GM12878 (cell line): Measurements from ENCODE around the gene TEX261. TPM values are rescaled to one million over a fixed set of nuclear protein-coding genes. Genes with fewer than 3 reads are reported as not detected.

Source experiments
- ATAC-seq: fragments of 200-7000 bp; cut with Tn5 transposase; 3 replicates; pipeline ENCODE4 v1.9.1; 2020; ENCODE audit warnings: mild to moderate bottlenecking, moderate library complexity
- BruUV-seq: library from RNA; stranded (reverse); fragments of 400-500 nt; replicated peaks from 2 replicates; lab custom pipeline; 2021; lab: Mats Ljungman, UMichigan
- CTCF ChIA-PET: fragments of 300-600 bp; sonication (Branson Sonifier 250); formaldehyde crosslinking; extraction: SDS; loops from one replicate; lab custom pipeline; 2021; ENCODE audit warnings: inconsistent platforms; lab: Yijun Ruan, JAX
- POLR2A ChIA-PET: fragments of 350-600 bp; formaldehyde crosslinking; extraction: SDS; loops from one replicate; lab custom pipeline; 2021; ENCODE audit warnings: inconsistent platforms; lab: Charles Lee
- RAD21 ChIA-PET: fragments of 300-600 bp; sonication (Branson Sonifier 250); formaldehyde crosslinking; loops from one replicate; lab custom pipeline; 2023; ENCODE audit warnings: antibody characterized with exemption; ENCODE audit not compliant: unreplicated experiment; lab: Charles Lee
- SMC1A ChIA-PET: fragments of 300-600 bp; sonication (Branson Sonifier 250); formaldehyde crosslinking; loops from one replicate; lab custom pipeline; 2023; ENCODE audit not compliant: unreplicated experiment, uncharacterized antibody; lab: Charles Lee
- DNase-seq: peaks from one replicate; pipeline ENCODE4 v3.0.0-alpha.2; 2011; ENCODE audit warnings: low read depth, low spot score
- FAIRE-seq: peaks from 3 replicates; lab custom pipeline; 2011; peaks lifted over from hg19 to GRCh38; lab: Jason Lieb, UNC
- H2AFZ ChIP-seq: 2 replicates; pipeline ENCODE4 v1.6.0; 2011; ENCODE audit warnings: low read depth, low read length, control low read depth; ENCODE audit not compliant: control insufficient read depth
- H3K27ac ChIP-seq: 2 replicates; pipeline ENCODE4 v1.5.1; 2011; ENCODE audit warnings: control low read depth; ENCODE audit not compliant: control insufficient read depth, insufficient read depth
- H3K27me3 ChIP-seq, 2 experiments: replicated peaks in 1 of 2; 2 replicates each; pipeline versions ENCODE4 v1.6.0 to v1.6.1; 2011; ENCODE audit warnings: low read length in 1 of 2; ENCODE audit not compliant: control insufficient read depth in 2 of 2, insufficient read depth in 2 of 2
- H3K36me3 ChIP-seq, 2 experiments: 2 replicates each; pipeline ENCODE4 v1.5.1; 2011; ENCODE audit warnings: low read length in 1 of 2; ENCODE audit not compliant: control insufficient read depth in 2 of 2, insufficient read depth in 2 of 2
- H3K4me1 ChIP-seq: 2 replicates; pipeline ENCODE4 v1.6.1; 2011; ENCODE audit warnings: mild to moderate bottlenecking, low read length, moderate library complexity, mixed read lengths; ENCODE audit not compliant: control insufficient read depth, insufficient read depth
- H3K4me2 ChIP-seq: 2 replicates; pipeline ENCODE4 v1.6.0; 2011; ENCODE audit warnings: control low read depth; ENCODE audit not compliant: control insufficient read depth, insufficient read depth
- H3K4me3 ChIP-seq: fragments of 200-600 bp; sonication (generic); 2 replicates; pipeline ENCODE4 v1.5.1; 2016
- H3K79me2 ChIP-seq: 2 replicates; pipeline ENCODE4 v1.6.0; 2011; ENCODE audit warnings: low read length; ENCODE audit not compliant: control insufficient read depth, insufficient read depth
- H3K9ac ChIP-seq: 2 replicates; pipeline ENCODE4 v1.8.0; 2011; ENCODE audit warnings: low read length, control low read depth, mixed read lengths; ENCODE audit not compliant: control insufficient read depth, insufficient read depth
- H3K9me3 ChIP-seq: replicated peaks from 3 replicates; pipeline ENCODE4 v1.5.1; 2011; ENCODE audit warnings: mild to moderate bottlenecking, low read length; ENCODE audit not compliant: control insufficient read depth, insufficient read depth
- H4K20me1 ChIP-seq: 2 replicates; pipeline ENCODE4 v1.6.0; 2011; ENCODE audit not compliant: control insufficient read depth, insufficient read depth
- KDM1A ChIP-seq: fragments of 200-600 bp; sonication (generic); IDR thresholded peaks from 2 replicates; pipeline ENCODE4 v1.6.1; 2016; ENCODE audit warnings: borderline replicate concordance
- MLLT1 ChIP-seq: fragments of 450-650 bp; IDR thresholded peaks from 2 replicates; pipeline ENCODE4 v1.6.1; 2016; ENCODE audit warnings: mild to moderate bottlenecking
- SPI1 ChIP-seq: IDR thresholded peaks from 2 replicates; pipeline ENCODE4 v1.6.1; 2011; ENCODE audit warnings: low read depth, mild to moderate bottlenecking, low read length, moderate library complexity, borderline replicate concordance; ENCODE audit not compliant: insufficient read depth
- whole genome bisulfite sequencing: methylation state at CpG from one replicate; pipeline ENCODE4 v1.1.6; 2016; ENCODE audit warnings: low lambda C conversion rate; ENCODE audit not compliant: insufficient replicate concordance, insufficient coverage; ENCODE audit errors: missing lambda C conversion rate; 5-methylcytosine and 5-hydroxymethylcytosine counted together
- in situ Hi-C: fragments of 300-500 bp; cut with MboI; formaldehyde crosslinking; loops from 9 replicates; pipeline ENCODE4 v1.14.3; 2018; ENCODE audit warnings: mixed read lengths
- intact Hi-C: fragments of 100-400 bp; cut with micrococcal nuclease; formaldehyde crosslinking; loops from one replicate; pipeline ENCODE4 v1.14.2; 2022; ENCODE audit not compliant: unreplicated experiment
- polyA plus RNA-seq, 11 experiments: library from polyadenylated mRNA; depleted of rRNA in 4 of 11; unstranded in 6 of 11; stranded (reverse) in 5 of 11; fragments of >200 nt; fragmentation: Nextera tagmentation in 4 of 11; fragmentation: Illumina TruSeq in 1 of 11; extraction: Ambion mirVana in 4 of 11; extraction: Trizol in 1 of 11; gene quantifications; 1 replicate in 1 of 11; 2 replicates in 10 of 11; pipeline versions ENCODE4 v1.2.1 to v1.2.3, GENCODE V29; 2011 to 2016; ENCODE audit warnings: inconsistent platforms in 2 of 11, missing spikeins in 2 of 11, low read depth in 1 of 11
- total RNA-seq, 4 experiments: library from RNA; depleted of rRNA in 3 of 4; stranded (reverse); fragments of >200 nt in 3 of 4; fragmentation: Illumina TruSeq in 1 of 4; extraction: Trizol in 1 of 4; gene quantifications; 2 replicates each; pipeline versions ENCODE4 v1.2.1 to v1.2.3, GENCODE V29; 2013 to 2021

The TEX261 gene
- total and polyA plus RNA-seq, 10 of the 15 experiments (the other 5 are each of a cell fraction or from before 2014, with no cell fraction given), result 5.5 to 75.6 (median 40.3) TPM

- in situ Hi-C loops, result no loop called here
- H3K9me3 ChIP-seq, result no peaks in the 10 kb centered on the region
- peak overlapping the region; percentile 96 for H3K4me2 ChIP-seq
- peaks cover 21% of the 10 kb centered on the region for H3K79me2 ChIP-seq
- peaks cover 3 to 13% of the 10 kb centered on the region in 2 experiments; a peak in 3 of 4 replicates for H3K36me3 ChIP-seq
- no peaks in the 10 kb centered on the region for H4K20me1 ChIP-seq
- H3K27me3 ChIP-seq, result no peaks in the 10 kb centered on the region
- peak; percentile 71 for TF ChIP-seq MLLT1
- TF ChIP-seq SPI1, result peak; percentile 45; the same call in 1 of the 2 replicates
- TF ChIP-seq KDM1A, result no peak
- TF ChIP-seq, all 136 proteins: peak for 2
- intact Hi-C loops, result no loop called here
- Histone ChIP-seq H3K9ac (peak overlapping the region; percentile 81), H2AFZ (no peak overlapping the region), H3K27ac (no peak overlapping the region), H3K4me1 (peaks cover 9% of the 10 kb centered on the region), H3K4me3 (peak overlapping the region; percentile 85)
- SMC1A ChIA-PET, result interaction anchor here (0.8 to 1.0 kb wide), 2 partner anchors 67 to 107 kb away, joined by 4 read pairs; no protein-coding TSS in a partner anchor
- RAD21 ChIA-PET, result no interaction called here
- FAIRE-seq (no peak), DNase-seq (no peak), ATAC-seq (no peak)
- CTCF ChIA-PET, result interaction anchor here (0.6 to 2.3 kb wide), 5 partner anchors 8 to 1557 kb away, joined by 3 to 8 read pairs (median 3); no protein-coding TSS in a partner anchor
- TSS peak; percentile 60 for BruUV-seq
- POLR2A ChIA-PET, result no interaction called here
- 84% methylated on average over 12 of the region's 12 CpGs for WGBS
These were observed 1.5 kb downstream of the TEX261 start for GRCh38 chr2:70992945-70993853.
